Kidney epithelial cell (primary cell): ENCODE results near the gene IGFBP3. TPM values are rescaled to one million over a fixed set of nuclear protein-coding genes. Genes with fewer than 3 reads are reported as not detected.

Experiments
- DNase-seq: peaks from one replicate; pipeline ENCODE4 v3.0.0-alpha.2; 2010; ENCODE audit warnings: low read depth
- H3K27me3 ChIP-seq: 2 replicates; pipeline ENCODE4 v1.6.0; 2011; ENCODE audit warnings: low read length; ENCODE audit not compliant: control insufficient read depth, insufficient read depth
- H3K36me3 ChIP-seq: 2 replicates; pipeline ENCODE4 v1.5.1; 2011; ENCODE audit warnings: low read length; ENCODE audit not compliant: control insufficient read depth, insufficient read depth
- H3K4me3 ChIP-seq: 2 replicates; pipeline ENCODE4 v1.5.1; 2011; ENCODE audit warnings: low read depth, mild to moderate bottlenecking, control low read depth, low read length
- total RNA-seq: library from RNA; depleted of rRNA; stranded (reverse); fragments of >200 nt; gene quantifications from 2 replicates; pipeline ENCODE4 v1.2.3, GENCODE V29; 2015
- TF ChIP-seq, protein P1 (sequence below): IDR thresholded peaks from 2 replicates; pipeline ENCODE4 v1.5.1; 2011; ENCODE audit warnings: mild to moderate bottlenecking, moderate library complexity, low read length, control low read depth, inconsistent platforms; ENCODE audit not compliant: insufficient read depth, poor library complexity, severe bottlenecking

IGFBP3 gene
- total RNA-seq, 1 donor from 2014 or later: 152 TPM

- Histone ChIP-seq H3K27me3 (no peaks in the 10 kb centered on the region), H3K4me3 (no peak overlapping the region), H3K36me3 (no peaks in the 10 kb centered on the region)
- TF ChIP-seq, protein P1, sequence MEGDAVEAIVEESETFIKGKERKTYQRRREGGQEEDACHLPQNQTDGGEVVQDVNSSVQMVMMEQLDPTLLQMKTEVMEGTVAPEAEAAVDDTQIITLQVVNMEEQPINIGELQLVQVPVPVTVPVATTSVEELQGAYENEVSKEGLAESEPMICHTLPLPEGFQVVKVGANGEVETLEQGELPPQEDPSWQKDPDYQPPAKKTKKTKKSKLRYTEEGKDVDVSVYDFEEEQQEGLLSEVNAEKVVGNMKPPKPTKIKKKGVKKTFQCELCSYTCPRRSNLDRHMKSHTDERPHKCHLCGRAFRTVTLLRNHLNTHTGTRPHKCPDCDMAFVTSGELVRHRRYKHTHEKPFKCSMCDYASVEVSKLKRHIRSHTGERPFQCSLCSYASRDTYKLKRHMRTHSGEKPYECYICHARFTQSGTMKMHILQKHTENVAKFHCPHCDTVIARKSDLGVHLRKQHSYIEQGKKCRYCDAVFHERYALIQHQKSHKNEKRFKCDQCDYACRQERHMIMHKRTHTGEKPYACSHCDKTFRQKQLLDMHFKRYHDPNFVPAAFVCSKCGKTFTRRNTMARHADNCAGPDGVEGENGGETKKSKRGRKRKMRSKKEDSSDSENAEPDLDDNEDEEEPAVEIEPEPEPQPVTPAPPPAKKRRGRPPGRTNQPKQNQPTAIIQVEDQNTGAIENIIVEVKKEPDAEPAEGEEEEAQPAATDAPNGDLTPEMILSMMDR: no peak
- DNase-seq: no peak
These were observed 11.5 kb downstream of the IGFBP3 start for GRCh38 chr7:45909561-45909960.

DNA sequence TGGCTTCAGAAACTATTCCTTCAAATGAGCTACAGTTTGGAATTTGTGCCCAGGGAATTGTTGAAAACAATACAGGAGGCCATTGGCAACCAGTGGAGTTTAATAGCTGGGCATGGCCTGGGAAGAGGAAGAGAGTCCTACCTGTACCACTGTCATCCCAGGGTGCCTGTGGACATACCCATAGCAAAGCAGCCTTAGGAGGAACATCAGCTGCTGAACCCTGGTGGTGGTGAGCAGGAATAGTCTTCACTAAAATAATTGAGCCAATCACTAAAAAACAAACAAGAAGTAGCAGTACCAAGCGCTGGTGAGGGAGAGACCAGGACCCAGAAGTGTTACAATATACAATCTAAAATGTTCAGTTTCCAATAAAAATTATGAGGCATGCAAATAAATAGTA, 18.3 kb downstream of the IGFBP3 start:
- H3K27me3 ChIP-seq: no peaks in the 10 kb centered on the region
- TF ChIP-seq, protein P1: no peak

DNA sequence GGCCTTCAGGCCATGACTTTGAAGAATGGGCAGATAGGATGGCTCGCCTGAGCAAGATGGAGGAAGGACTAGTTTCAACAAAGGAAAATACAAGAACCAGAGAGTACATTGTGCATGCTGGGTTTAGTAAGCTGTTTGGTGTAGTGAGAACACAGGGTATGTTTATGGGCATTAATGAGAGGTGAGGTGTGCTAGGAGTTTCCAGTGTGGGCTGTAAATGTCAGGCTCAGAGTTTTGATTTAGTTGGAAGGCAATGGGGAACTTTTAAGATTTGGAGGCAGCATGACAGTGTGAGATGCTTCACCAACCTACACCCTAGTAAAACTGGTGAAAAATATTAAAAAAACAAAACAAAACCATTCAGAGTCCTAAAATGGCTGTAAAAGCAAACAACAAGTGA, 19.5 kb downstream of the IGFBP3 start:
- no peak for DNase-seq
- Histone ChIP-seq H3K27me3 (no peaks in the 10 kb centered on the region), H3K4me3 (no peak overlapping the region), H3K36me3 (no peaks in the 10 kb centered on the region)
- TF ChIP-seq, protein P1: no peak

More for the DNA sequence above, 18.3 kb downstream of the IGFBP3 start:
- Histone ChIP-seq H3K36me3 (no peaks in the 10 kb centered on the region), H3K4me3 (no peak overlapping the region)
- no peak for DNase-seq

DNA sequence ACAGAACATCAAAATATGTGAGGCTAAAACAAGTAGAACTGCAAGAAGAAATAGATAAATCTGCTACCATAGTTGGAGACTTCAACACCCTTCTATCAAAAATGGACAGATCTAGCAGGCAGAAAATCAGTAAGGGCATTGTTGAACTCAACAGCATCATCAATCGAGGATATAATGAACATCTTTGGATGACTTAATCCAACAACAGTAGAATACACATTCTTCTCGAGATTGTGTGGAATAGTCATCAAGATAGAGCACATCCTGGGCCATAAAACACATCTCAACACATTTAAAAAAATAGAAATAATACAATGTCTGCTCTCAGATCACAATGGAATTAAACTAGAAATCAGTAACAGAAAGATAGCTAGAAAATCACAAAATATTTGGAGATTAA, 22.9 kb downstream of the IGFBP3 start:
- TF ChIP-seq, protein P1: no peak
- Histone ChIP-seq H3K36me3 (no peaks in the 10 kb centered on the region), H3K27me3 (no peaks in the 10 kb centered on the region), H3K4me3 (no peak overlapping the region)
- no peak for DNase-seq

- TF ChIP-seq, protein P1: no peak
- no peak for DNase-seq
- no peak overlapping the region for H3K4me3 ChIP-seq
- H3K27me3 ChIP-seq: no peaks in the 10 kb centered on the region
- no peaks in the 10 kb centered on the region for H3K36me3 ChIP-seq
These were observed 23.9 kb downstream of the IGFBP3 start for GRCh38 chr7:45897042-45897690.

DNA sequence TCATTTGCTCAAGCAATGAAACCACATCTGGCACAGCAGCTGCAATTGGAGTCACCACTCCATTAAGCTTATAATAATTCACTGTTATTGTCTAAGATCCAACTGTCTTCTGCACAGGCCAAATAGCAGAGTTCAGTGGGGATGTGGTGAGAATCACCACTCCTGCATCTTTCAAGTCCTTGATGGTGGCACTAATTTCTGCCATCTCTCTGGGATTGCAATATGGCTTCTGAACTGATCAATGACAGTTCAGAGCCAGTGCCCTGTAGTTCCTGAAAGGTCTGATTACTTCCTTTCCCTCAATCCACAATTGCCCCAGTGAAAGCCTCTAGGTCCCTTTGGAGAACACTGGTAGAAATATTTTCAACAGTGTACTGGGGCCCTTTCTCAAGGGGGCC, 26.4 kb downstream of the IGFBP3 start:
- TF ChIP-seq, protein P1: no peak
- H3K36me3 ChIP-seq: no peaks in the 10 kb centered on the region
- no peak for DNase-seq
- H3K4me3 ChIP-seq: no peak overlapping the region
- H3K27me3 ChIP-seq: no peaks in the 10 kb centered on the region
